Cardiac muscle cell (in vitro differentiated cells and primary cell): Measurements from ENCODE around the gene SLC39A6. TPM values are rescaled to one million over a fixed set of nuclear protein-coding genes. Genes with fewer than 3 reads are reported as not detected.
"Not testable (repeated sequence)": the region's sequence is repeated elsewhere in the genome, so short reads cannot be mapped to it uniquely, and the experiment has no call there.

Experiments used
- DNase-seq, 2 donors: peaks; one replicate each; pipeline versions ENCODE4 v3.0.0 to v3.0.0-alpha.2; 2010 to 2017; ENCODE audit warnings: low read depth in 1 of 2, low spot score in 1 of 2
- H3K27ac ChIP-seq: fragments of 200-600 bp; sonication (generic); 2 replicates; pipeline ENCODE4 v1.5.1; 2016
- H3K27me3 ChIP-seq: fragments of 200-600 bp; sonication (generic); 2 replicates; pipeline ENCODE4 v1.6.0; 2016; ENCODE audit warnings: control low read depth
- H3K36me3 ChIP-seq: fragments of 200-600 bp; sonication (generic); 2 replicates; pipeline ENCODE4 v1.5.1; 2016; ENCODE audit warnings: control low read depth
- H3K4me1 ChIP-seq: fragments of 200-600 bp; sonication (generic); 2 replicates; pipeline ENCODE4 v1.8.1; 2017; ENCODE audit warnings: low read depth, mild to moderate bottlenecking, mixed run types
- H3K4me3 ChIP-seq: fragments of 200-600 bp; sonication (generic); 2 replicates; pipeline ENCODE4 v1.5.1; 2016; ENCODE audit warnings: mild to moderate bottlenecking
- H3K9me3 ChIP-seq: fragments of 200-600 bp; sonication (generic); 2 replicates; pipeline ENCODE4 v1.5.1; 2017; ENCODE audit warnings: low read depth, mild to moderate bottlenecking, control low read depth
- polyA plus RNA-seq: library from polyadenylated mRNA; unstranded; fragments of >200 nt; fragmentation: Nextera tagmentation; extraction: Ambion mirVana; gene quantifications from 2 replicates; pipeline ENCODE4 v1.2.1, GENCODE V29; 2016
- total RNA-seq: library from RNA; depleted of rRNA; stranded (reverse); fragments of >200 nt; gene quantifications from 2 replicates; pipeline ENCODE4 v1.2.3, GENCODE V29; 2016
- TF ChIP-seq, protein P1 (sequence below): IDR thresholded peaks from 2 replicates; pipeline ENCODE4 v1.5.1; 2012; ENCODE audit warnings: low read depth, mild to moderate bottlenecking, low read length

Gene SLC39A6
- total and polyA plus RNA-seq, 2 experiments from 2014 or later: 24.1 to 33.7 TPM

DNA sequence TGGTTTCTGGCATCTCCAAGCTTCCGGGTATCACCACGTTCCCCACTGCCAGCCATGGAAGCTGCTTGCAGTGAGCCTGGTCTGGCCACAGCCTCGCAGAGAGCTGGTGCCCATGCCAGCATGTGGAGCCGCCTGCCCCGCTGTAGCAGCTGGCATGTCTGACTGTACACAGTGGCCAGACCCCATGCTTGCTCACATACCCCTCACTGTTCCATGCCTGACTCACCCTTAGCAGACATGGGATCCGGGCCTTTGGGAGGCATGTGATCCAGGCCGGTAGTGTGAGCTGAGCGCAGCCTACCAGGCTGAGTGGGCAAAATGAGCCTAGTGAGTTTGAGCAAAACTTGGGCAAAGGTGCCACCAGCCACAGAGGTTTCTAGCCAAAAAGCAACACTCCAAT, 43.0 kb downstream of the SLC39A6 start:
- H3K4me1 ChIP-seq: no peaks in the 10 kb centered on the region
- no peak overlapping the region for H3K4me3 ChIP-seq
- TF ChIP-seq, protein P1, sequence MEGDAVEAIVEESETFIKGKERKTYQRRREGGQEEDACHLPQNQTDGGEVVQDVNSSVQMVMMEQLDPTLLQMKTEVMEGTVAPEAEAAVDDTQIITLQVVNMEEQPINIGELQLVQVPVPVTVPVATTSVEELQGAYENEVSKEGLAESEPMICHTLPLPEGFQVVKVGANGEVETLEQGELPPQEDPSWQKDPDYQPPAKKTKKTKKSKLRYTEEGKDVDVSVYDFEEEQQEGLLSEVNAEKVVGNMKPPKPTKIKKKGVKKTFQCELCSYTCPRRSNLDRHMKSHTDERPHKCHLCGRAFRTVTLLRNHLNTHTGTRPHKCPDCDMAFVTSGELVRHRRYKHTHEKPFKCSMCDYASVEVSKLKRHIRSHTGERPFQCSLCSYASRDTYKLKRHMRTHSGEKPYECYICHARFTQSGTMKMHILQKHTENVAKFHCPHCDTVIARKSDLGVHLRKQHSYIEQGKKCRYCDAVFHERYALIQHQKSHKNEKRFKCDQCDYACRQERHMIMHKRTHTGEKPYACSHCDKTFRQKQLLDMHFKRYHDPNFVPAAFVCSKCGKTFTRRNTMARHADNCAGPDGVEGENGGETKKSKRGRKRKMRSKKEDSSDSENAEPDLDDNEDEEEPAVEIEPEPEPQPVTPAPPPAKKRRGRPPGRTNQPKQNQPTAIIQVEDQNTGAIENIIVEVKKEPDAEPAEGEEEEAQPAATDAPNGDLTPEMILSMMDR: no peak
- no peaks in the 10 kb centered on the region for H3K27me3 ChIP-seq
- H3K27ac ChIP-seq: no peak overlapping the region
- DNase-seq: no peak
- no peaks in the 10 kb centered on the region for H3K9me3 ChIP-seq
- H3K36me3 ChIP-seq: no peaks in the 10 kb centered on the region

DNA sequence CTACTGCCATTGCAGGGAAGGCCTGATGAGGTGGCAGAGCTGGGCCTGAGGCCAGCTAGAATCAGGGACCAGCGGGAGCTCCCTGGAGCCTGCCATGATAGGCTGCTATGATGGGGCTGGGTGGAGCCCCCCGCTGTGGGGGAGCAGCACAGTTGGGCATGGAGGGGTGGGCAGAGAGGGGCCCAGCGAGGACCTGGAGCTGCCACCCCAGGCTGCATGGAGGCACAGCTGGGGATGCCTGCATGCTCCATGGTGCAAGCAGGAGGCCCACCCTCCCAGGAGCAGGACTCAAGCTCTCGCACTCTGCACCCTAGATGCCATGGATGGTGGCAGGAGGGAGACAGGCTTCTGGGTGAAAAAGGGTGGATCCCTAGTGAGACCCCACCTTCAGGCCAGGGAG, 43.9 kb downstream of the SLC39A6 start:
- TF ChIP-seq, protein P1: no peak
- H3K9me3 ChIP-seq: no peaks in the 10 kb centered on the region
- no peaks in the 10 kb centered on the region for H3K27me3 ChIP-seq
- no peak overlapping the region for H3K4me3 ChIP-seq
- H3K27ac ChIP-seq: no peak overlapping the region
- H3K4me1 ChIP-seq: no peaks in the 10 kb centered on the region
- DNase-seq: no peak
- H3K36me3 ChIP-seq: no peaks in the 10 kb centered on the region

DNA sequence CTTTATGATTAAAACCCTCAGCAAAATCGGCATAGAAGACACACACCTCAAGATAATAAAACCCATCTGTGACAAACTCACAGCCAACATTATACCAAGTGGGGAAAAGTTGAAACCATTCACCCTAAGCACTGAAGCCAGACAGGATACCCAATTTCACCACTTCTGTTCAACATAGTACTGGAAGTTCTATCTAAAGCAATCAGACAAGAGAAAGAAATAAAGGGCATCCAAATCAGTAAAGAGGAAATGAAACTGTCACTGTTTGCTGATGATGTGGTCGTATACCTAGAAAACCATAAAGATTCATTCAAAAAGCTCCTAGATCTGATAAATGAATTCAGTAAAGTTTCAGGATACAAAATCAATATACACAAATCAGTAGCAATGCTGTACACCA, 45.4 kb downstream of the SLC39A6 start:
- Histone ChIP-seq H3K36me3 (no peaks in the 10 kb centered on the region), H3K27ac (no peak overlapping the region), H3K9me3 (no peaks in the 10 kb centered on the region), H3K4me1 (no peaks in the 10 kb centered on the region), H3K27me3 (no peaks in the 10 kb centered on the region), H3K4me3 (no peak overlapping the region)
- TF ChIP-seq, protein P1: no peak
- DNase-seq: no peak

DNA sequence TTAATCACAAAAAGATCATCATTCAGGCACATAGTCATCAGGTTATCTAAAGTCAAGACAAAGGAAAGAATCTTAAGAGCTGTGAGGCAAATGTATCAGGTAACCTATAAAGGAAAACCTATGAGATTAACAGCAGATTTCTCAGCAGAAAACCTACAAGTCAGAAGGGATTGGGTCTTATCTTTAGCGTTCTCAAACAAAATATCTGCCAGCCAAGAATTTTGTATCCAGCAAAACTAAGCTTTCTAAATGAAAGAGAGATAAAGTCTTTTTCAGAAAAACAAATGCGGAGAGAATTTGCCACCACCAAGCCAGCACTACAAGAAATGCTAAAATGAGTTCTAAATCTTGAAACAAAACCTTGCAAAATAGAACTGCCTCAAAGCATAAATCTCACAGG, 48.0 kb downstream of the SLC39A6 start:
- H3K4me1 ChIP-seq, H3K27ac ChIP-seq, DNase-seq, H3K27me3 ChIP-seq, H3K4me3 ChIP-seq, H3K36me3 ChIP-seq, H3K9me3 ChIP-seq: not testable (repeated sequence)

DNA sequence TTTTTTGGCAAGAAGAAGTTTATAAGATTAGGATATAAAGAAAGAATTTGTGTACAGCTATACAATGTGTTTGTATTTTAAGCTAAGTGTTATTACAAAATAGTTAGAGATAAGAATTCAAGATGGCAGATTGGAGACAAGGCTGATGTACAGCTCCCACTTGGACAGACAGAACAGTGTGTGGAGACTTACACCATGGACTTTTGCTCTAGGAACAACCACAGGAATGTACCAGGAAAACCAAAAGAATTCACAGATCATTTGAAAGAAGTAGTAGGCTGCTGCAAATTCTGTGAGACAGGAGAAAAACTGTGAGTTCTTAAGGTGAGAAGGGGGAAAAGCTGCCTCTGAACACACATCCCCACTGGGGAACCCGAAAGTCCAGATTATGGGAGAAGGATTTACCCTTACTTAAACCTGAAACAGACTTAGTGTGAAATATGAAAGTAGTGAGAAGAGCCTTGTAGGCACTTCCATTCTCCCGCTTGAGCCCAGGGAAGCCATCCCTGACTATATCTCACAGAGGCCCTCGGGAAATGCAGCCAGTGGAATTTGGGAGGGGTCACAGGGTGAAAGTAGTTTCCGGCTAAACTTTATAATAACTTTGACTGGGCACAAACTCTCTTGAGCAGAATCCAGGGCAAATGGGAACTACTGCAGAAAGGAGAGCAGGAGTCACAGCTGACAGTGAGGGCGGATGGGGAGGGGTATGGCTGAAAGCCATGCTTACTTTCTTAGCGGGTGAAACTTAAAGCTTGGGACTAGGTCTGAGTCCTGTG, 50.2 kb downstream of the SLC39A6 start:
- no peaks in the 10 kb centered on the region for H3K9me3 ChIP-seq
- H3K4me1 ChIP-seq: no peaks in the 10 kb centered on the region
- TF ChIP-seq, protein P1: no peak
- H3K4me3 ChIP-seq: no peak overlapping the region
- DNase-seq: peak in 1 of 2 donors; percentile 93
- H3K36me3 ChIP-seq: no peaks in the 10 kb centered on the region
- H3K27ac ChIP-seq: no peak overlapping the region
- no peaks in the 10 kb centered on the region for H3K27me3 ChIP-seq

DNA sequence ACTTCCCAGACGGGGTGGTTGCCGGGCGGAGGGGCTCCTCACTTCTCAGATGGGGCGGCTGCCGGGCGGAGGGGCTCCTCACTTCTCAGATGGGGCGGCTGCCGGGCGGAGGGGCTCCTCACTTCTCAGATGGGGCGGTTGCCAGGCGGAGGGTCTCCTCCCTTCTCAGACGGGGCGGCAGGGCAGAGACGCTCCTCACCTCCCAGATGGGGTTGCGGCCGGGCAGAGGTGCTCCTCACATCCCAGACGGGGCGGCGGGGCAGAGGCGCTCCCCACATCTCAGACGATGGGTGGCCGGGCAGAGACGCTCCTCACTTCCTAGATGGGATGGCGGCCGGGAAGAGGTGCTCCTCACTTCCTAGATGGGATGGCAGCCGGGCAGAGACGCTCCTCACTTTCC, 51.4 kb downstream of the SLC39A6 start:
- H3K27me3 ChIP-seq: not testable (repeated sequence)

More for the DNA sequence above, 51.4 kb downstream of the SLC39A6 start:
- H3K4me1 ChIP-seq, H3K36me3 ChIP-seq, DNase-seq, H3K9me3 ChIP-seq, H3K4me3 ChIP-seq, H3K27ac ChIP-seq: not testable (repeated sequence)
